GM21515 (cell line): ENCODE data around the gene GINS3.

ENCODE experiments used
- ATAC-seq: cut with Tn5 transposase; IDR thresholded peaks from one replicate; pipeline ENCODE4 v1.9.1; 2021; ENCODE audit not compliant: unreplicated experiment

Gene GINS3

GRCh38 chr16:58392215-58393137 lies at the start of gene GINS3:
GINS3 (plus strand) TSS chr16:58392471; CDS start chr16:58392602, 131 bp downstream.
- peak; percentile 91 for ATAC-seq

GRCh38 chr16:58343562-58343961 lies 48.7 kb upstream of the GINS3 start:
- ATAC-seq = no peak

GRCh38 chr16:58345574-58346354 lies 46.5 kb upstream of the GINS3 start:
- ATAC-seq = no peak

- no peak for ATAC-seq
Observed at GRCh38 chr16:58346831-58347371, 45.4 kb upstream of the GINS3 start.

- no peak for ATAC-seq
Observed at GRCh38 chr16:58348986-58349385, 43.3 kb upstream of the GINS3 start.

- ATAC-seq = no peak
Observed at GRCh38 chr16:58352690-58353089, 39.6 kb upstream of the GINS3 start.

GRCh38 chr16:58360041-58360634 lies 32.1 kb upstream of the GINS3 start:
- ATAC-seq = no peak

- ATAC-seq = no peak
Observed at GRCh38 chr16:58361726-58362125, 30.5 kb upstream of the GINS3 start.

GRCh38 chr16:58363746-58364393 lies 28.4 kb upstream of the GINS3 start:
- ATAC-seq = no peak

- no peak for ATAC-seq
Observed at GRCh38 chr16:58365623-58366022, 26.6 kb upstream of the GINS3 start.

GRCh38 chr16:58366247-58367031 lies 25.8 kb upstream of the GINS3 start:
- ATAC-seq = no peak

- ATAC-seq = no peak
Observed at GRCh38 chr16:58367252-58367651, 25.0 kb upstream of the GINS3 start.

GRCh38 chr16:58371841-58372240 lies 20.4 kb upstream of the GINS3 start:
- ATAC-seq = no peak

- no peak for ATAC-seq
Observed at GRCh38 chr16:58375386-58375785, 16.9 kb upstream of the GINS3 start.

- no peak for ATAC-seq
Observed at GRCh38 chr16:58377932-58378331, 14.3 kb upstream of the GINS3 start.

GRCh38 chr16:58378401-58378800 lies 13.9 kb upstream of the GINS3 start:
- ATAC-seq = no peak

- no peak for ATAC-seq
Observed at GRCh38 chr16:58379736-58380135, 12.5 kb upstream of the GINS3 start.

- ATAC-seq = no peak
Observed at GRCh38 chr16:58381661-58382060, 10.6 kb upstream of the GINS3 start.

GRCh38 chr16:58384437-58385055 lies 7.7 kb upstream of the GINS3 start:
- no peak for ATAC-seq
